Endothelial cell of umbilical vein (primary cell): Measurements from ENCODE around the gene SNX25. TPM values are rescaled to one million over a fixed set of nuclear protein-coding genes. Genes with fewer than 3 reads are reported as not detected.

ENCODE experiments used
- BruUV-seq: library from RNA; stranded (reverse); fragments of 400-500 nt; replicated peaks from 2 replicates; lab custom pipeline; 2021; lab: Mats Ljungman, UMichigan
- CTCF ChIA-PET: fragments of 300-600, 350-600 bp; sonication (Branson Sonifier 250); formaldehyde crosslinking; loops from one replicate; lab custom pipeline; 2021; ENCODE audit warnings: antibody characterized with exemption, inconsistent platforms; lab: Charles Lee
- POLR2A ChIA-PET: fragments of 300-600, 350-600 bp; sonication (Branson Sonifier 250); formaldehyde crosslinking; loops from one replicate; lab custom pipeline; 2021; ENCODE audit warnings: antibody characterized with exemption, inconsistent platforms; lab: Charles Lee
- DNase-seq: peaks from one replicate; pipeline ENCODE4 v3.0.0-alpha.2; 2011; ENCODE audit warnings: low read depth, low spot score
- FAIRE-seq: peaks from 2 replicates; lab custom pipeline; 2011; peaks lifted over from hg19 to GRCh38; lab: Jason Lieb, UNC
- H2AFZ ChIP-seq: 2 replicates; pipeline ENCODE4 v1.6.0; 2012; ENCODE audit warnings: low read depth, low read length, control low read depth, inconsistent platforms
- H3K27ac ChIP-seq: 2 replicates; pipeline ENCODE4 v1.5.1; 2011; ENCODE audit warnings: low read depth, mild to moderate bottlenecking, control low read depth, low read length, moderate library complexity; ENCODE audit not compliant: insufficient read depth
- H3K27me3 ChIP-seq, 2 experiments: 2 replicates each; pipeline versions ENCODE4 v1.6.0 to v1.6.1; 2011; ENCODE audit warnings: low read length in 2 of 2, mixed read lengths in 1 of 2; ENCODE audit not compliant: control insufficient read depth in 2 of 2, insufficient read depth in 2 of 2
- H3K36me3 ChIP-seq, 2 experiments: 2 replicates in 1 of 2; 3 replicates in 1 of 2; pipeline ENCODE4 v1.5.1; 2011; ENCODE audit warnings: low read length in 2 of 2, mild to moderate bottlenecking in 1 of 2, moderate library complexity in 1 of 2; ENCODE audit not compliant: control insufficient read depth in 2 of 2, insufficient read depth in 2 of 2; ENCODE audit errors: extremely low read depth in 1 of 2
- H3K4me1 ChIP-seq: 3 replicates; pipeline ENCODE4 v1.5.1; 2011; ENCODE audit warnings: mild to moderate bottlenecking, low read length; ENCODE audit not compliant: control insufficient read depth, insufficient read depth; ENCODE audit errors: extremely low read depth
- H3K4me2 ChIP-seq: 2 replicates; pipeline ENCODE4 v1.6.1; 2011; ENCODE audit warnings: low read length, control low read depth, mixed read lengths; ENCODE audit not compliant: insufficient read depth
- H3K4me3 ChIP-seq, 3 experiments: fragments of 200-600 bp in 1 of 3; sonication (generic), shearing (Covaris generic) in 1 of 3; replicated peaks in 1 of 3; 2 replicates each; pipeline ENCODE4 v1.5.1; 2011 to 2016; ENCODE audit warnings: control low read depth in 3 of 3, low read length in 3 of 3, mild to moderate bottlenecking in 2 of 3, inconsistent platforms in 1 of 3, low read depth in 1 of 3, moderate library complexity in 1 of 3; ENCODE audit not compliant: insufficient read depth in 1 of 3
- H3K79me2 ChIP-seq: 2 replicates; pipeline ENCODE4 v1.6.0; 2012; ENCODE audit warnings: low read length, inconsistent platforms; ENCODE audit not compliant: control insufficient read depth, insufficient read depth
- H3K9ac ChIP-seq: replicated peaks from 2 replicates; pipeline ENCODE3; 2011; ENCODE audit warnings: low read length, control low read depth; ENCODE audit not compliant: insufficient read depth; ENCODE audit errors: extremely low read depth
- H3K9me1 ChIP-seq: replicated peaks from 3 replicates; pipeline ENCODE4 v1.6.0; 2011; ENCODE audit warnings: mild to moderate bottlenecking, low read length; ENCODE audit not compliant: control insufficient read depth, insufficient read depth; ENCODE audit errors: extremely low read depth
- H3K9me3 ChIP-seq: replicated peaks from 2 replicates; pipeline ENCODE4 v1.5.1; 2012; ENCODE audit warnings: low read length, inconsistent platforms; ENCODE audit not compliant: control insufficient read depth, insufficient read depth
- H4K20me1 ChIP-seq: replicated peaks from 2 replicates; pipeline ENCODE3; 2011; ENCODE audit warnings: mild to moderate bottlenecking, low read length; ENCODE audit not compliant: control insufficient read depth, insufficient read depth; ENCODE audit errors: extremely low read depth
- GATA2 ChIP-seq: IDR thresholded peaks from 2 replicates; pipeline ENCODE4 v1.7.0; 2011; ENCODE audit warnings: low read depth, mild to moderate bottlenecking, moderate library complexity, mixed read lengths, low read length; ENCODE audit not compliant: insufficient read length, insufficient read depth
- JUN ChIP-seq: IDR thresholded peaks from 2 replicates; pipeline ENCODE4 v1.6.1; 2011; ENCODE audit warnings: borderline replicate concordance, low read depth; ENCODE audit not compliant: insufficient read length, insufficient read depth
- MYC ChIP-seq: IDR thresholded peaks from one replicate; pipeline ENCODE4 v1.6.1; 2011; ENCODE audit warnings: mild to moderate bottlenecking, low read depth, low read length
- POLR2A ChIP-seq: IDR thresholded peaks from 2 replicates; pipeline ENCODE4 v1.6.1; 2012; ENCODE audit warnings: low read depth, mild to moderate bottlenecking, control low read depth, low read length
- dilution Hi-C: fragments of 300-500 bp; cut with MboI; formaldehyde crosslinking; loops from one replicate; pipeline ENCODE4 v1.15.0; 2019; ENCODE audit warnings: low sequenced_read_pairs; ENCODE audit not compliant: extremely low pct_ligation_motif_present
- intact Hi-C: fragments of 100-400 bp; cut with micrococcal nuclease; formaldehyde crosslinking; loops from one replicate; pipeline ENCODE4 v1.10.0; 2022
- polyA plus RNA-seq, 4 experiments: library from polyadenylated mRNA; depleted of rRNA in 3 of 4; stranded (reverse) in 3 of 4; unstranded in 1 of 4; fragments of >200 nt; gene quantifications; 2 replicates each; pipeline versions ENCODE4 v1.2.1 to v1.2.3, GENCODE V29; 2011 to 2012; ENCODE audit warnings: missing spikeins in 1 of 4
- total RNA-seq: library from RNA; stranded (reverse); gene quantifications from 2 replicates; pipeline ENCODE4 v1.2.3, GENCODE V29; 2021
- TF ChIP-seq, protein P1 (sequence below): IDR thresholded peaks from 2 replicates; pipeline ENCODE4 v1.6.1; 2011; ENCODE audit not compliant: insufficient read depth, insufficient read length

SNX25 gene
- total and polyA plus RNA-seq, 2 donors (not counting 3 experiments of a cell fraction or from before 2014, with no cell fraction given) = 6.6 to 16.1 TPM

DNA sequence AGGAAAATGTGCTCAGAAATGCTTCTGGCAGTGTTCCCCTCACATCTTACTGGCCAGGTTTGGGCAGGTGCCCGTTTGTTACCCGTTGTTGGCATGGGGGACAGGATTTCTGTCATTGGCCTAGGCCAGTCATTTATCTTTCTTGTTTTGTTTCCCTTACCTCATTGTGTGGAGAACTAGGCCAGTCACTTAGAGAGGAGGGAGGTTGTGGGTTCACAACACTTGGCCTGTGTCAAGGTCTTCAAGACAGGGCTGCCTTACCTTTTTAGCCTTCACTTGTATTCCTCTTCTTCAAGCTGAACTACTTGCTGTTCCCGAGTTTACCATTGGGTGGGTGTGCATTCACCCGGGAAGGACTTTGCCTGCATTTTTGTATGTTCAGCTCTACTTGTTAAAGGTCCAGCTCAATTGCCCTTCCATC lies 17.7 kb downstream of the SNX25 start:
- peaks cover 2% of the 10 kb centered on the region for H3K4me1 ChIP-seq
- DNase-seq = peak; percentile 9
- no peak for FAIRE-seq
- no peaks in the 10 kb centered on the region for H3K9me3 ChIP-seq
- no peak overlapping the region for H2AFZ ChIP-seq
- no peaks in the 10 kb centered on the region for H3K27me3 ChIP-seq
- no peak overlapping the region for H3K4me2 ChIP-seq
- H3K36me3 ChIP-seq = peaks cover 0 to 4% of the 10 kb centered on the region in 2 experiments
- H3K27ac ChIP-seq = no peak overlapping the region
- no peaks in the 10 kb centered on the region for H4K20me1 ChIP-seq
- H3K4me3 ChIP-seq = no peak overlapping the region
- dilution Hi-C loops = no loop called here
- CTCF ChIA-PET = interaction anchor here (0.8 to 1.1 kb wide), 4 partner anchors 12 to 169 kb away, joined by 3 to 5 read pairs (median 3); partner anchors contain the start of gene ANKRD37
- peaks cover 35% of the 10 kb centered on the region for H3K79me2 ChIP-seq
- POLR2A ChIA-PET = no interaction called here
- H3K9ac ChIP-seq = no peak overlapping the region
- H3K9me1 ChIP-seq = no peaks in the 10 kb centered on the region
- BruUV-seq = no TSS peak
- no peak for TF ChIP-seq GATA2
- no peak for TF ChIP-seq MYC
- TF ChIP-seq JUN = no peak
- TF ChIP-seq POLR2A = no peak
- intact Hi-C loops = no loop called here

DNA sequence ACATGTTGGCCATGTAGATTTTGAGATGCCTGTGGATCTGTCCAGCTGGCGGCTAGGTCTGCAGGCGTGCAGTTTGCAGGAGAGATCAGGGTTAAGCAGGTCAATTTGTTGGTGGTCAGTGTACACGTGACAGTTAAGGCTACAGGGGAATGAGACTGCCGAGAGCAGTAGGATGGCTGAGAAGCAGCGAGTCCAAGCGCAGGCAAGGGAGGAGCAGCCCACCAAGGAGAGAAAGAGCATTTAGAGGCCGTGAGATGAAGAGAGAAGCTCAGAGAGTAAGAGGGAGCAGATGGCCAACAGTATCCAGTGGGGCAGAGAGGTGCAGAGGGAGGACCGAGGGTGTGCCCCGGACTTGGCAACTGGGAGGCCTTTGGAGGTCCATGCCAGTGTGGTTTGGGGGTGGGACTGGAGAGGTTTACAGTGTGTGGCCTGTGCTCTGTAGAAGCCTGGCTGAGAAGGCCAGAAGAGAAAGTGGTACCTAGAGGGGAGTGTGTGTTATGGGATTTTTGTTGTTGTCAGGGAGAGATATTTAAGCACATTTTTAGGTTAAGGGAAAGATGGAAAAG lies 18.4 kb downstream of the SNX25 start:
- Histone ChIP-seq H4K20me1 (no peaks in the 10 kb centered on the region), H3K4me2 (no peak overlapping the region), H3K4me1 (peaks cover 2% of the 10 kb centered on the region), H3K27me3 (no peaks in the 10 kb centered on the region), H3K27ac (no peak overlapping the region), H3K4me3 (no peak overlapping the region), H3K36me3 (peaks cover 0 to 4% of the 10 kb centered on the region in 2 experiments), H3K9ac (no peak overlapping the region), H2AFZ (no peak overlapping the region), H3K9me1 (no peaks in the 10 kb centered on the region), H3K79me2 (peaks cover 35% of the 10 kb centered on the region), H3K9me3 (no peaks in the 10 kb centered on the region)
- intact Hi-C loops (no loop called here), dilution Hi-C loops (no loop called here)
- TF ChIP-seq GATA2 (no peak), JUN (no peak)
- TF ChIP-seq, protein P1, sequence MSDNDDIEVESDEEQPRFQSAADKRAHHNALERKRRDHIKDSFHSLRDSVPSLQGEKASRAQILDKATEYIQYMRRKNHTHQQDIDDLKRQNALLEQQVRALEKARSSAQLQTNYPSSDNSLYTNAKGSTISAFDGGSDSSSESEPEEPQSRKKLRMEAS = no peak
- ChIA-PET POLR2A (no interaction called here), CTCF (interaction anchor here (0.8 to 1.0 kb wide), 3 partner anchors 11 to 169 kb away, joined by 3 to 5 read pairs (median 3); partner anchors contain the start of gene ANKRD37)
- FAIRE-seq (no peak), DNase-seq (no peak)
- no TSS peak for BruUV-seq
